KMS-11 (cell line): ENCODE data around the gene OR8I2.

Experiments used
- H2AFZ ChIP-seq: fragments of 200-600 bp; sonication (generic); 2 replicates; pipeline ENCODE4 v1.6.1; 2016; ENCODE audit warnings: antibody characterized with exemption, mixed run types, low read depth
- H3K27ac ChIP-seq: fragments of 200-600 bp; sonication (generic); 2 replicates; pipeline ENCODE4 v1.6.1; 2016; ENCODE audit warnings: mild to moderate bottlenecking, mixed run types
- H3K27me3 ChIP-seq: fragments of 200-600 bp; sonication (generic); 2 replicates; pipeline ENCODE4 v1.6.1; 2017; ENCODE audit warnings: mild to moderate bottlenecking, low read depth, mixed run types, moderate library complexity; ENCODE audit not compliant: insufficient read depth
- H3K36me3 ChIP-seq: fragments of 200-600 bp; sonication (generic); 2 replicates; pipeline ENCODE4 v1.6.1; 2017; ENCODE audit warnings: mild to moderate bottlenecking, mixed run types; ENCODE audit not compliant: insufficient read depth
- H3K4me1 ChIP-seq: fragments of 200-600 bp; sonication (generic); 2 replicates; pipeline ENCODE4 v1.6.1; 2016; ENCODE audit warnings: mild to moderate bottlenecking, low read depth, mixed run types; ENCODE audit not compliant: poor library complexity, severe bottlenecking
- H3K4me2 ChIP-seq: fragments of 200-600 bp; sonication (generic); 2 replicates; pipeline ENCODE4 v1.7.0; 2016; ENCODE audit warnings: mild to moderate bottlenecking, mixed run types
- H3K4me3 ChIP-seq: fragments of 200-600 bp; sonication (generic); IDR thresholded peaks from 2 replicates; pipeline ENCODE4 v1.6.1; 2017; ENCODE audit warnings: low read depth, low read length, mixed read lengths; ENCODE audit not compliant: insufficient read depth
- H3K79me2 ChIP-seq: fragments of 200-600 bp; sonication (generic); 2 replicates; pipeline ENCODE4 v1.6.1; 2016; ENCODE audit warnings: low read depth, mixed run types; ENCODE audit not compliant: insufficient read depth
- H3K9ac ChIP-seq: fragments of 200-600 bp; sonication (generic); 2 replicates; pipeline ENCODE4 v1.6.1; 2016; ENCODE audit warnings: mild to moderate bottlenecking, mixed run types
- H4K20me1 ChIP-seq: fragments of 200-600 bp; sonication (generic); 2 replicates; pipeline ENCODE4 v1.6.1; 2016; ENCODE audit warnings: mild to moderate bottlenecking, mixed run types; ENCODE audit not compliant: insufficient read depth
- CTCF ChIP-seq: fragments of 200-600 bp; sonication (generic); conservative IDR thresholded peaks from 2 replicates; pipeline ENCODE4 v1.6.1; 2017; ENCODE audit warnings: low read depth, mild to moderate bottlenecking, antibody characterized with exemption, low read length, moderate library complexity, mixed read lengths

Gene OR8I2

DNA sequence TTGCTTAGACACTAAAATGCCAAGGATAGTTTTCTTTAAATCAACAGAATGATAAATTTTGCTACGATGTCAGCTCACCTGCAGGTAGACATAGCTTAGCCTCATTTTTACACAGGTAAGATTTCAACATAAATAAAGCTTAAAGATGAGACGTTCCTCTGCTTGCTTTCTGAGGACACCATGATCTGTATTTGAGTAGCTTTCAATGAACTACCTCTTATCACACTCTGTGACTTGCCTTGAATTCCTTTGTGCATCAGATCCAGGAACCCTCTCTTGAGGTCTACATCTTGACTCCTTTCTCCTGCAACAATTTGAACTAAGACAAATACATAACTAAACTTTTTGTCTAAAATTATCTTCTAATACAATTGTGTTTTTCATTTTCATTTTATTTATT, 26.1 kb upstream of the OR8I2 start:
- no peaks in the 10 kb centered on the region for H3K79me2 ChIP-seq
- no peak overlapping the region for H3K4me3 ChIP-seq
- H3K4me1 ChIP-seq = no peaks in the 10 kb centered on the region
- no peaks in the 10 kb centered on the region for H3K27me3 ChIP-seq
- no peaks in the 10 kb centered on the region for H3K36me3 ChIP-seq
- H3K27ac ChIP-seq = no peak overlapping the region
- no peak overlapping the region for H3K4me2 ChIP-seq
- no peak overlapping the region for H2AFZ ChIP-seq
- no peak for TF ChIP-seq CTCF
- no peaks in the 10 kb centered on the region for H4K20me1 ChIP-seq
- H3K9ac ChIP-seq = no peak overlapping the region

DNA sequence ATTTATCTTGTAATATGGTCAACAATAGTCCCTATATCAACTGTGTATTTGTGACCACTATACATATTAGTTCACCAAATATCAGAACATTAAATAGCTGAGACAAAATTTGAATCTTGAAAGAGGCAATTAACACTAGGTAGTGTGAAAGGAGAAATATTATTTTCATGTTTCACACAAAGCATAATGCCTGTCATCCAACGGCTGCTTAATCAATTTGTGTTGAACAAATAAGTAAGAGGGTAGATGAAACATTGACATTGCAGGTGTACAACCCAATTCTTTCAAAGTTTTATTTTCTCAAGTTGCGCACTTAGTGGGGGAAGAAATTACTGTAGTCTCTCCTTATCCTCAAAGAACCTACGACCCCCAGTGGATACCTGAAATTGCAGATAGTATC, 3.4 kb upstream of the OR8I2 start:
- Histone ChIP-seq H3K4me3 (no peak overlapping the region), H3K27me3 (no peaks in the 10 kb centered on the region), H3K79me2 (no peaks in the 10 kb centered on the region), H3K4me1 (no peaks in the 10 kb centered on the region), H3K36me3 (no peaks in the 10 kb centered on the region), H3K4me2 (no peak overlapping the region), H3K9ac (no peak overlapping the region), H3K27ac (no peak overlapping the region), H2AFZ (no peak overlapping the region), H4K20me1 (no peaks in the 10 kb centered on the region)
- TF ChIP-seq CTCF = no peak

DNA sequence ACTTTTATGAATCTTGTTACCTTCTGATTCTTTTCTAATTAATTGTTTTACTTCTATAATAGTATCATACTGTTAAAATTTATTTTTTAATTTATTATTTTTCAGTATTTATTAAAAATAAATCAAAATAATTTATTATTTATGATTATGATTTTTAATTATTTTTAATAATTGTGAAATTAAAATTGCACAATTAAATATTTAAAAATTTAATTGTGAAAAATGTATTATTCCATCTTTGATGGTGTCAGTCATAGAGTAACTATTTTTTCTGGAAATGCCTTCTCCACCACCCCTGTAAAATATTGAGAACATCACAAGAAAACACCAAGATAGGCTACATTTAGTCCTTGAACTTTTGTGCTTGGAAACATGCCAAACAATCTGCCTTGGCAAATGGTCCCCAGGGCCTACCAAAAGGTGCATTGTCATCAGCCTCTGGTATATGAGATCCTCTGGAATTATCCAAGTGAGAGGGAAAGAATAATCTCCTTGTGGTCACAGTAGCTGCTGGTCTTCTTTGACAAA, 10.2 kb downstream of the OR8I2 start, which contains the start of gene OR8H2:
TSS of gene OR8H2 (plus strand) at position 478 of the 528 bp plus-strand sequence. CDS start 1,356 bp downstream, outside the sequence.
- Histone ChIP-seq H4K20me1 (no peaks in the 10 kb centered on the region), H3K27ac (no peak within 1 kb of the TSS), H3K4me3 (no peak within 1 kb of the TSS), H3K4me1 (peaks cover 2% of the 10 kb centered on the region), H3K9ac (no peak within 1 kb of the TSS), H3K4me2 (no peak within 1 kb of the TSS), H3K27me3 (no peaks in the 10 kb centered on the region), H3K36me3 (no peaks in the 10 kb centered on the region), H3K79me2 (no peaks in the 10 kb centered on the region), H2AFZ (no peak within 1 kb of the TSS)
- no peak for TF ChIP-seq CTCF

- TF ChIP-seq CTCF = no peak
- no peaks in the 10 kb centered on the region for H3K79me2 ChIP-seq
- H2AFZ ChIP-seq = no peak within 1 kb of the TSS
- H3K9ac ChIP-seq = no peak within 1 kb of the TSS
- no peaks in the 10 kb centered on the region for H4K20me1 ChIP-seq
- H3K4me1 ChIP-seq = no peaks in the 10 kb centered on the region
- H3K27me3 ChIP-seq = no peaks in the 10 kb centered on the region
- H3K4me3 ChIP-seq = no peak within 1 kb of the TSS
- H3K27ac ChIP-seq = no peak within 1 kb of the TSS
- no peak within 1 kb of the TSS for H3K4me2 ChIP-seq
- H3K36me3 ChIP-seq = no peaks in the 10 kb centered on the region
Observed at GRCh38 chr11:56122073-56122472, 29.0 kb downstream of the OR8I2 start, which contains the start of gene OR8H3. Gene OR8H3, plus strand, starts transcription at chr11:56122373. Its CDS starts 0 bp downstream, at chr11:56122373.
